Right ventricle myocardium inferior (tissue), 1 donor: ENCODE measurements around the gene NAPB. TPM values are rescaled to one million over a fixed set of nuclear protein-coding genes. Genes with fewer than 3 reads are reported as not detected.

Experiments used
- ATAC-seq: fragments of 200-7000 bp; cut with Tn5 transposase; one replicate; pipeline ENCODE4 v1.9.1; 2020; ENCODE audit warnings: mild to moderate bottlenecking, moderate library complexity
- DNase-seq: peaks from one replicate; pipeline ENCODE4 v3.0.0; 2021; ENCODE audit errors: missing footprints
- intact Hi-C: fragments of 100-400 bp; cut with DNase I; formaldehyde crosslinking; loops from one replicate; pipeline ENCODE4 v1.11.0; 2022
- total RNA-seq: library from RNA; stranded (reverse); fragmentation: NEBNext Ultra II Directional; extraction: Animal tissue kit (Norgen Biotek cat#: 25700); gene quantifications from one replicate; pipeline ENCODE4 v1.2.1, GENCODE V29; 2021
- donor health status: DM: no; HTN: yes; CAD: no; lungs with severe emphysema.

NAPB gene
- total RNA-seq, 1 donor from 2014 or later, result 4.7 TPM

DNA sequence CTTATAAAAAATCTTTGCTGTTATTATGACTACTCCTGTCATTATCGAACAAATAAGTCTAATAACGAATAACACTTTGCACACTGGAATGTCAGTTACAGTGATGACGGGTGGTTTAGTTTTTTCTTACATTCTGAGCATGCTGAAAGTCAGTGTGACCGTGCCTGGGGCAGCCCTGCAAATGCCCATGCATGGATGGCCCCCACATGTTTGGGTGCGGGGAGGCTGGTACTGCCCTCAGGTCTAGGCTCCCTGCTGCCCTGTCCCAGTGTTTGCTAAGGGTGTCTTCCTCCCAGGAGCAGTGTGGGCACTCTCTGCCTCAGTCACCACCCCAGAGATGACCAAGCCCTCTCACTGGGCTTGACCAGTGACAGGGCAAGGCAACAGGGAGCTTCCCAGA, 21.1 kb upstream of the NAPB start:
- no peak for DNase-seq
- intact Hi-C loops, result loop anchor here (2.0 to 10.0 kb wide), 3 partner anchors 164 to 1098 kb away; no protein-coding TSS in a partner anchor
- no peak for ATAC-seq

DNA sequence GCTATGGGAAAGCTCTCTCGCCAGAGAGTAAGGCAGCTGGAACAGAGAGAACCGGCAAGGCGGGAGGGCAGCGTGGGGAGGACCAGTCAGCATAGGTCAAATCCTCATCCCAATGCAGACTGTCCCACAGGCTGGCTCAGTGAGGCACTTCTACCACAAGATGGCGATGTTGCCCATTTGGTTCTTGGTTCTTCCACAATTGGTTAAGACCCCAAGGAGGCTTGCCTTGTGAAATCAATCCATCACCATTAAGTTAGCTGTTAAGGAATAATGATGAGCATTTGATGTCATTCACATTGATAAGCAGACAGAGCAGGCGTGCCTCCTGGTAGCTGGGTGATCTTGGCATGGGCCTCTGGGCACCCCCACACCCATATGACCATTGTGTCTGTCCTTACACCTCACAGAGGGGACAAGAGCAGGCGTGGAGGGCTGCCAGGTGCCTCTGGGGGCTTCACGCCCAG, 20.6 kb upstream of the NAPB start:
- intact Hi-C loops, result loop anchor here (2.0 to 10.0 kb wide), 3 partner anchors 165 to 1097 kb away; no protein-coding TSS in a partner anchor
- ATAC-seq (peak; percentile 70), DNase-seq (no peak)

- DNase-seq (no peak), ATAC-seq (no peak)
Observed at GRCh38 chr20:23440004-23440403, 18.7 kb upstream of the NAPB start.

GRCh38 chr20:23438661-23439060, 17.4 kb upstream of the NAPB start:
- intact Hi-C loops, result no loop called here
- DNase-seq (no peak), ATAC-seq (no peak)

More at GRCh38 chr20:23440004-23440403, 18.7 kb upstream of the NAPB start:
- intact Hi-C loops, result loop anchor here (10.0 kb wide), 2 partner anchors 755 to 1095 kb away; no protein-coding TSS in a partner anchor

- ATAC-seq, result no peak
- intact Hi-C loops, result no loop called here
Observed at GRCh38 chr20:23437126-23437899, 16.0 kb upstream of the NAPB start.

GRCh38 chr20:23436681-23437080, 15.4 kb upstream of the NAPB start:
- ATAC-seq, result peak; percentile 37
- intact Hi-C loops, result no loop called here

More at GRCh38 chr20:23437126-23437899, 16.0 kb upstream of the NAPB start:
- no peak for DNase-seq

GRCh38 chr20:23435626-23436539, 14.6 kb upstream of the NAPB start:
- intact Hi-C loops, result no loop called here
- peak; percentile 20 for ATAC-seq

More at GRCh38 chr20:23436681-23437080, 15.4 kb upstream of the NAPB start:
- no peak for DNase-seq

DNA sequence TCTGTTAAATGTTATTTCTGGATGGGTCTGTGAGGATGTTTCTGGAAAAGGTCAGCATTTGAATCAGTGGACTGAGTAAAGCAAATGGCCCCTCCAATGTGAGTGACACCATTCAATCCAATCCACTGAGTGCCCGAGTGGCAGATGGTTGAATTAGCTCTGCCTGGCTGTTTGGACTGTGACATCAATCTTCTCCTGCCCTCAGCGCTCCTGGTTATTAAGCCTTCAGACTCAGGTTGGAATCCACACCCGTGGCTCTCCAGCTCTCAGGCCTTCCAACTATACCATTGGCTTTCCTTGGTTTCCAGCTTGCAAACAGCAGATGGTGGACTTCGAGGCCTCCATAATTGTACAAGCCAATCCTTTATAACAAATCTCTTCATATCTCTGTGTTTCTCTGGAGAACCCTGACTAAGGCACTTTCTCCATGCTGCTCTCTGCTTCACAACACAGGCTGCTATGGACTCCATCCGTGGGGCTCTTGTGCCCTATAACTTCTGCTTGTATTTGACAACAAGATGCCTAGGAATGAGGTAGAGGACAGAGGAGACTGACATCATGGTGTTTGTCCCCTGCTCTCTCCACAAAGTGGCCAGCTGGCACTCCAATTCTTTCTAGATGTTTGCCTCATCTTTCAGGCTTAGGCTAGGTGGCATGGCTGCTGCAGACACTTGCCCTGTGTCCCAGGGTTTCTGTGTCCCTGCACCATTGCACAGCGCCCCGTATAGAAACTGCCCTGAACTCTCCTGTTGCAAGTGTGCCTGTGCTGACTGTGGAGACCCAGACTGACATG, 13.4 kb upstream of the NAPB start:
- intact Hi-C loops, result no loop called here
- ATAC-seq, result no peak
- DNase-seq, result no peak

More at GRCh38 chr20:23435626-23436539, 14.6 kb upstream of the NAPB start:
- no peak for DNase-seq

DNA sequence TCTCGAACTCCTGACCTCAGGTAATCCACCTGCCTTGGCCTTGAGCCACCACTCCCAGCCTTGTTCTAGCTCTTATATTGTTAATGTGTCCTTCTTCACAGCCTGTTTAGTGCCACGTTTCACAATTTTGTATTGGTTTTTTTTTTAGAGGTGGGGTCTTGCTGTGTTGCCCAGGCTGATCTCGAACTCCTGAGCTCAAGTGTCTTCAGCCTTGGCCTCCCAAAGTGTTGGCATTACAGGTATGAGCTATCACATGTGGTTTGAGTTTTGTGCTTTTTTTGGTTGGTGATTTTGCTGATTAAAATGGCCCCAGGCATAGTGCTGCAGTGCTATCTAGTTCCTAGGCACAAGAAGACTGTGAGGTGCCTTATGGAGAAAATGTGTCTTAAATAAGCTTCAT, 12.3 kb upstream of the NAPB start:
- no peak for ATAC-seq
- intact Hi-C loops, result no loop called here

GRCh38 chr20:23425129-23425528, 3.8 kb upstream of the NAPB start:
- DNase-seq, result no peak
- no peak for ATAC-seq
- intact Hi-C loops, result no loop called here

More for the DNA sequence above, 12.3 kb upstream of the NAPB start:
- no peak for DNase-seq

GRCh38 chr20:23419995-23420901, 1.0 kb downstream of the NAPB start:
- peak; percentile 75 for DNase-seq
- intact Hi-C loops, result loop anchor here (5.0 kb wide), 1 partner anchor 58 kb away; the partner anchor contains the start of gene GZF1
- ATAC-seq, result peak; percentile 44

DNA sequence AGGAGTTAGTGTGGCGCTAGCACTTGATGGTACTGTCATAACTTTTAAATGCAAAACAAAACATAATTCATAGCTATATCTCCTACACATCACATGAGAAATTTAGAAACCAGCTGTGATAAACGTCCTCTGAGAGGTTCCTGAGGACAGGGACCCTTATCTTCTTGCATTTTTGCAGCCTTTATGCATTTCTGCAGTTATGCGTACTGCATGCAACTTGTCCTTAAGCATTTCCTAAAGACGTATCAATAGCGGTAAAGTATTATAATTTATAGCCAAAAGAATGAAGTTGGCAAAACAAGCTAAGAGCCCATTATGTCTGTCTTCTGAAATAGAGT, 1.7 kb downstream of the NAPB start:
- no peak for ATAC-seq
- no peak for DNase-seq
- intact Hi-C loops, result no loop called here

- no peak for ATAC-seq
- intact Hi-C loops, result no loop called here
- no peak for DNase-seq
Observed at GRCh38 chr20:23417861-23418260, 3.4 kb downstream of the NAPB start.

GRCh38 chr20:23415959-23416583, 5.2 kb downstream of the NAPB start:
- no peak for DNase-seq
- no peak for ATAC-seq
- intact Hi-C loops, result no loop called here

DNA sequence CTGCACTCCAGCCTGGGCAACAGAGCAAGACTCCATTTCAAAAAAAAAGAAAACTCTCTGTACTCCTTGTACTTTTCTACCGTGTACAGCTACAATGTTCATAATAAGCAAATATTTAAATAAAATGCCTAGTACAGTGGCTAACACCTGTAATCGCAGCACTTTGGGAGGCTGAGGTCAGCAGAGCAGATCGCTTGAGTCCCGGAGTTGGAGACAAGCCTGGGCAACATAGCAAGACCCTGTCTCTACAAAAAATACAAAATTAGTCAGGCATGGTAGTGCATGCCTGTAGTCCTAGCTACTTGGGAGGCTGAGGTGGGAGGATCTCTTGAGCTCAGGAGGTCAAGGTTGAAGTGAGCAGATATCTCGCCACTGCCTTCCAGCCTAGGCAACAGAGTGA, 5.7 kb downstream of the NAPB start:
- intact Hi-C loops, result no loop called here
- DNase-seq (no peak), ATAC-seq (no peak)

DNA sequence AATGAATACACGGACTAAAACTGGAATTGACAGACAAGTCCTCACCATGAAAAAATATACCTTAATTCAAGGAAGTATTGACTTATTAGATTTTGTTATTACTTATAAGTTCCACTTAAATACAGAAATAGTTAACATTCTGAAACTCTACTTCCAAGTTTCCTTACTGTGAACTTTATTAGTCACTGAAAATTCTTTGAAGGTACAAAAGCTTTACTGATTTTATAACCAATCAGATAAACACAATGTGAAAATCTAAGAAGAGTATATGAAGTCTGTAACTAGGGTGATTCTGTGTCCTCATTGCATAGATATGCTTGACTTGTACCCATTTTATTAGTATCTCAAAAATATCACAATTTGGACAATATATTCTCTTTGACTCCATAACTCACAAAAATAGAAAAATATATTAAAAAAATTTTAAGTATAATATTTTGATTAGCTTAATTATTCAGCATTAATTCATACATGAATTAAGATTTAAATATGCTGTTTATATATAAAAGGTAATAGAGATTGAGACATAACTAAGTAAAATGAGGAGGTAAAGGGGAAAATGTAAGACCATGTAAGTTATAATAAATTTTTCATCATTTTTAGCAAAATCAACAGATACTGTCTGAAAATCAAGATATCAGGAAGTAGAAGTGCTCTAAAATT, 6.6 kb downstream of the NAPB start:
- DNase-seq, result no peak
- ATAC-seq, result no peak
- intact Hi-C loops, result no loop called here
